SK-N-SH treated with all-trans-retinoic acid at 6 μM for 48 hours (cell line): Measurements from ENCODE around the gene DNAJC25.
A peak's percentile ranks its signal among the peaks of the same experiment; 100 is the strongest.

Experiments
- ATAC-seq: fragments of 200-7000 bp; cut with Tn5 transposase; 3 replicates; pipeline ENCODE4 v1.9.1; 2020; ENCODE audit warnings: mild to moderate bottlenecking, moderate library complexity
- BACH2 ChIP-seq: fragments of 250-450 bp; sonication (Bioruptor Pico); IDR thresholded peaks from 2 replicates; pipeline ENCODE4 v1.9.0; 2021; ENCODE audit warnings: mild to moderate bottlenecking, borderline replicate concordance
- CREB5 ChIP-seq: fragments of 250-450 bp; sonication (Bioruptor Pico); IDR thresholded peaks from 2 replicates; pipeline ENCODE4 v1.5.1; 2020; ENCODE audit warnings: low read depth, mild to moderate bottlenecking, moderate library complexity
- CSDC2 ChIP-seq: fragments of 250-450 bp; sonication (Bioruptor Pico); IDR thresholded peaks from 2 replicates; pipeline ENCODE4 v1.5.0; 2020; ENCODE audit warnings: mild to moderate bottlenecking, moderate library complexity
- CSRNP3 ChIP-seq: fragments of 250-450 bp; sonication (Bioruptor Pico); IDR thresholded peaks from 2 replicates; pipeline ENCODE4 v1.5.1; 2021; ENCODE audit warnings: mild to moderate bottlenecking, moderate library complexity
- ESRRG ChIP-seq: fragments of 250-450 bp; sonication (Bioruptor Pico); IDR thresholded peaks from 2 replicates; pipeline ENCODE4 v1.6.1; 2021; ENCODE audit warnings: mild to moderate bottlenecking
- GLIS3 ChIP-seq: fragments of 250-450 bp; sonication (Bioruptor Pico); IDR thresholded peaks from 2 replicates; pipeline ENCODE4 v1.5.0; 2020; ENCODE audit warnings: mild to moderate bottlenecking, moderate library complexity
- ISL1 ChIP-seq: fragments of 250-450 bp; sonication (Bioruptor Pico); IDR thresholded peaks from 2 replicates; pipeline ENCODE4 v2.1.2; 2022; ENCODE audit warnings: mild to moderate bottlenecking, moderate library complexity
- OSR1 ChIP-seq: fragments of 250-450 bp; sonication (Bioruptor Pico); IDR thresholded peaks from 2 replicates; pipeline ENCODE4 v1.8.0; 2022; ENCODE audit warnings: moderate library complexity, mild to moderate bottlenecking, inconsistent platforms
- PPARA ChIP-seq: fragments of 250-450 bp; sonication (Bioruptor Pico); IDR thresholded peaks from 2 replicates; pipeline ENCODE4 v1.5.0; 2020; ENCODE audit warnings: mild to moderate bottlenecking, borderline replicate concordance
- SNAI2 ChIP-seq: fragments of 250-450 bp; sonication (Bioruptor Pico); IDR thresholded peaks from 2 replicates; pipeline ENCODE4 v1.5.0; 2020; ENCODE audit warnings: mild to moderate bottlenecking, moderate library complexity
- TCF4 ChIP-seq: fragments of 250-450 bp; sonication (Bioruptor Pico); IDR thresholded peaks from 2 replicates; pipeline ENCODE4 v1.8.0; 2021; ENCODE audit warnings: mild to moderate bottlenecking, moderate library complexity, borderline replicate concordance
- TOX ChIP-seq: fragments of 250-450 bp; sonication (Bioruptor Pico); IDR thresholded peaks from 2 replicates; pipeline ENCODE4 v1.8.0; 2021; ENCODE audit warnings: mild to moderate bottlenecking, moderate library complexity, borderline replicate concordance
- ZC3H10 ChIP-seq: fragments of 250-450 bp; sonication (Bioruptor Pico); IDR thresholded peaks from 2 replicates; pipeline ENCODE4 v1.5.1; 2021; ENCODE audit warnings: mild to moderate bottlenecking, moderate library complexity
- ZFP3 ChIP-seq: fragments of 250-450 bp; sonication (Bioruptor Pico); IDR thresholded peaks from 2 replicates; pipeline ENCODE4 v1.5.0; 2020; ENCODE audit warnings: mild to moderate bottlenecking, moderate library complexity
- ZFP30 ChIP-seq: fragments of 450-650 bp; formaldehyde crosslinking; IDR thresholded peaks from 2 replicates; pipeline ENCODE4 v1.5.0; 2022; ENCODE audit warnings: mild to moderate bottlenecking, moderate library complexity
- ZNF565 ChIP-seq: fragments of 450-650 bp; formaldehyde crosslinking; conservative IDR thresholded peaks from 2 replicates; pipeline ENCODE4 v1.5.0; 2020; ENCODE audit warnings: low read depth, mild to moderate bottlenecking, moderate library complexity
- ZNF70 ChIP-seq: fragments of 450-650 bp; formaldehyde crosslinking; IDR thresholded peaks from 2 replicates; pipeline ENCODE4 v1.5.0; 2020; ENCODE audit warnings: mild to moderate bottlenecking, moderate library complexity
- ZNF8 ChIP-seq: fragments of 450-650 bp; formaldehyde crosslinking; IDR thresholded peaks from 2 replicates; pipeline ENCODE4 v1.5.0; 2020; ENCODE audit warnings: mild to moderate bottlenecking, moderate library complexity
- TF ChIP-seq, protein P1 (sequence below): fragments of 250-450 bp; sonication (Bioruptor Pico); IDR thresholded peaks from 2 replicates; pipeline ENCODE4 v1.5.0; 2020; ENCODE audit warnings: mild to moderate bottlenecking, moderate library complexity
- TF ChIP-seq, protein P2 (sequence below): fragments of 250-450 bp; sonication (Bioruptor Pico); IDR thresholded peaks from 2 replicates; pipeline ENCODE4 v1.8.0; 2021; ENCODE audit warnings: low read depth, mild to moderate bottlenecking, moderate library complexity, borderline replicate concordance
- TF ChIP-seq, protein P3 (sequence below): fragments of 250-450 bp; sonication (Bioruptor Pico); IDR thresholded peaks from 2 replicates; pipeline ENCODE4 v1.8.0; 2020; ENCODE audit warnings: mild to moderate bottlenecking, moderate library complexity, borderline replicate concordance

Gene DNAJC25

GRCh38 chr9:111691672-111692329 is 60.7 kb downstream of the DNAJC25 start:
- peak; percentile 86 for ATAC-seq

GRCh38 chr9:111696796-111697195 is 65.7 kb downstream of the DNAJC25 start:
- no peak for ATAC-seq
- TF ChIP-seq ESRRG (CRISPR knock-in tag): no peak
- no peak for TF ChIP-seq ZFP3 (CRISPR knock-in tag)
- no peak for TF ChIP-seq GLIS3
- TF ChIP-seq CSDC2 (CRISPR knock-in tag): no peak
- no peak for TF ChIP-seq ZC3H10 (CRISPR knock-in tag)
- TF ChIP-seq ZNF70 (CRISPR knock-in tag): no peak
- no peak for TF ChIP-seq PPARA (CRISPR knock-in tag)
- TF ChIP-seq CREB5 (CRISPR knock-in tag): no peak
- no peak for TF ChIP-seq ZNF565 (CRISPR knock-in tag)
- no peak for TF ChIP-seq TCF4 (CRISPR knock-in tag)
- TF ChIP-seq, protein P1, sequence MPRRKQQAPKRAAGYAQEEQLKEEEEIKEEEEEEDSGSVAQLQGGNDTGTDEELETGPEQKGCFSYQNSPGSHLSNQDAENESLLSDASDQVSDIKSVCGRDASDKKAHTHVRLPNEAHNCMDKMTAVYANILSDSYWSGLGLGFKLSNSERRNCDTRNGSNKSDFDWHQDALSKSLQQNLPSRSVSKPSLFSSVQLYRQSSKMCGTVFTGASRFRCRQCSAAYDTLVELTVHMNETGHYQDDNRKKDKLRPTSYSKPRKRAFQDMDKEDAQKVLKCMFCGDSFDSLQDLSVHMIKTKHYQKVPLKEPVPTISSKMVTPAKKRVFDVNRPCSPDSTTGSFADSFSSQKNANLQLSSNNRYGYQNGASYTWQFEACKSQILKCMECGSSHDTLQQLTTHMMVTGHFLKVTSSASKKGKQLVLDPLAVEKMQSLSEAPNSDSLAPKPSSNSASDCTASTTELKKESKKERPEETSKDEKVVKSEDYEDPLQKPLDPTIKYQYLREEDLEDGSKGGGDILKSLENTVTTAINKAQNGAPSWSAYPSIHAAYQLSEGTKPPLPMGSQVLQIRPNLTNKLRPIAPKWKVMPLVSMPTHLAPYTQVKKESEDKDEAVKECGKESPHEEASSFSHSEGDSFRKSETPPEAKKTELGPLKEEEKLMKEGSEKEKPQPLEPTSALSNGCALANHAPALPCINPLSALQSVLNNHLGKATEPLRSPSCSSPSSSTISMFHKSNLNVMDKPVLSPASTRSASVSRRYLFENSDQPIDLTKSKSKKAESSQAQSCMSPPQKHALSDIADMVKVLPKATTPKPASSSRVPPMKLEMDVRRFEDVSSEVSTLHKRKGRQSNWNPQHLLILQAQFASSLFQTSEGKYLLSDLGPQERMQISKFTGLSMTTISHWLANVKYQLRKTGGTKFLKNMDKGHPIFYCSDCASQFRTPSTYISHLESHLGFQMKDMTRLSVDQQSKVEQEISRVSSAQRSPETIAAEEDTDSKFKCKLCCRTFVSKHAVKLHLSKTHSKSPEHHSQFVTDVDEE: no peak
- no peak for TF ChIP-seq SNAI2 (CRISPR knock-in tag)
- TF ChIP-seq BACH2: no peak
- TF ChIP-seq, all 23 proteins: peak for 0

More at GRCh38 chr9:111691672-111692329, 60.7 kb downstream of the DNAJC25 start:
- TF ChIP-seq ZC3H10 (CRISPR knock-in tag): no peak
- TF ChIP-seq, protein P2, sequence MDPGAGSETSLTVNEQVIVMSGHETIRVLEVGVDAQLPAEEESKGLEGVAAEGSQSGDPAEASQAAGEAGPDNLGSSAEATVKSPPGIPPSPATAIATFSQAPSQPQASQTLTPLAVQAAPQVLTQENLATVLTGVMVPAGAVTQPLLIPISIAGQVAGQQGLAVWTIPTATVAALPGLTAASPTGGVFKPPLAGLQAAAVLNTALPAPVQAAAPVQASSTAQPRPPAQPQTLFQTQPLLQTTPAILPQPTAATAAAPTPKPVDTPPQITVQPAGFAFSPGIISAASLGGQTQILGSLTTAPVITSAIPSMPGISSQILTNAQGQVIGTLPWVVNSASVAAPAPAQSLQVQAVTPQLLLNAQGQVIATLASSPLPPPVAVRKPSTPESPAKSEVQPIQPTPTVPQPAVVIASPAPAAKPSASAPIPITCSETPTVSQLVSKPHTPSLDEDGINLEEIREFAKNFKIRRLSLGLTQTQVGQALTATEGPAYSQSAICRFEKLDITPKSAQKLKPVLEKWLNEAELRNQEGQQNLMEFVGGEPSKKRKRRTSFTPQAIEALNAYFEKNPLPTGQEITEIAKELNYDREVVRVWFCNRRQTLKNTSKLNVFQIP (CRISPR knock-in tag): no peak
- TF ChIP-seq SNAI2 (CRISPR knock-in tag): no peak
- no peak for TF ChIP-seq ESRRG (CRISPR knock-in tag)
- TF ChIP-seq ZNF70 (CRISPR knock-in tag): no peak
- no peak for TF ChIP-seq ZFP30 (CRISPR knock-in tag)
- no peak for TF ChIP-seq TCF4 (CRISPR knock-in tag)
- TF ChIP-seq ZNF8: no peak
- TF ChIP-seq TOX (CRISPR knock-in tag): no peak
- no peak for TF ChIP-seq ZFP3 (CRISPR knock-in tag)
- TF ChIP-seq ZNF565 (CRISPR knock-in tag): no peak
- TF ChIP-seq, all 23 proteins: peak for 0

DNA sequence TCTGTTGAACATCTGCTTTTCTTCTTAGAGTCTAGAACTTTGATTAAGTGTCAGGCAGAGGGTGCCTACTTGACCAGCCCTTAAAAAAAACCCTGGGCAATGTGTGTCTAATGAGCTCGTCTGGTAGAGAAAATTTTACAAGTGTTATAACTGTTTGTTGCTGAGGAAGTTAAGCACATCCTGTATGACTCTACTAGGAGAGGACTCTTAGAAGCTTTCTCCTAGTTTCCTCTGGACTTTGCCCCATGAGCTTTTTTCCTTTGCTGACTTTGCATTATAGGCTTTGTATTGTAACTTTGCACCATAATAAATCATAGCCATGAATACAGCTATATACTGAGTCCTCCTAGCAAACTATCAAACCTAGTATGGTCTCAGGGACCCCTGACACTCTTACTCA is 69.6 kb downstream of the DNAJC25 start:
- ATAC-seq: no peak
- TF ChIP-seq BACH2 (no peak), ZNF70 (CRISPR knock-in tag) (no peak), ZFP30 (CRISPR knock-in tag) (no peak), OSR1 (CRISPR knock-in tag) (no peak), CSRNP3 (CRISPR knock-in tag) (no peak), ZNF565 (CRISPR knock-in tag) (no peak), ISL1 (CRISPR knock-in tag) (no peak), TCF4 (CRISPR knock-in tag) (no peak), CSDC2 (CRISPR knock-in tag) (no peak), PPARA (CRISPR knock-in tag) (no peak)
- TF ChIP-seq, protein P2 (CRISPR knock-in tag): no peak
- TF ChIP-seq, protein P3, sequence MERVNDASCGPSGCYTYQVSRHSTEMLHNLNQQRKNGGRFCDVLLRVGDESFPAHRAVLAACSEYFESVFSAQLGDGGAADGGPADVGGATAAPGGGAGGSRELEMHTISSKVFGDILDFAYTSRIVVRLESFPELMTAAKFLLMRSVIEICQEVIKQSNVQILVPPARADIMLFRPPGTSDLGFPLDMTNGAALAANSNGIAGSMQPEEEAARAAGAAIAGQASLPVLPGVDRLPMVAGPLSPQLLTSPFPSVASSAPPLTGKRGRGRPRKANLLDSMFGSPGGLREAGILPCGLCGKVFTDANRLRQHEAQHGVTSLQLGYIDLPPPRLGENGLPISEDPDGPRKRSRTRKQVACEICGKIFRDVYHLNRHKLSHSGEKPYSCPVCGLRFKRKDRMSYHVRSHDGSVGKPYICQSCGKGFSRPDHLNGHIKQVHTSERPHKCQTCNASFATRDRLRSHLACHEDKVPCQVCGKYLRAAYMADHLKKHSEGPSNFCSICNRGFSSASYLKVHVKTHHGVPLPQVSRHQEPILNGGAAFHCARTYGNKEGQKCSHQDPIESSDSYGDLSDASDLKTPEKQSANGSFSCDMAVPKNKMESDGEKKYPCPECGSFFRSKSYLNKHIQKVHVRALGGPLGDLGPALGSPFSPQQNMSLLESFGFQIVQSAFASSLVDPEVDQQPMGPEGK: no peak
